ENCODE measurements around the gene LRRC28.

LRRC28 gene

DNA sequence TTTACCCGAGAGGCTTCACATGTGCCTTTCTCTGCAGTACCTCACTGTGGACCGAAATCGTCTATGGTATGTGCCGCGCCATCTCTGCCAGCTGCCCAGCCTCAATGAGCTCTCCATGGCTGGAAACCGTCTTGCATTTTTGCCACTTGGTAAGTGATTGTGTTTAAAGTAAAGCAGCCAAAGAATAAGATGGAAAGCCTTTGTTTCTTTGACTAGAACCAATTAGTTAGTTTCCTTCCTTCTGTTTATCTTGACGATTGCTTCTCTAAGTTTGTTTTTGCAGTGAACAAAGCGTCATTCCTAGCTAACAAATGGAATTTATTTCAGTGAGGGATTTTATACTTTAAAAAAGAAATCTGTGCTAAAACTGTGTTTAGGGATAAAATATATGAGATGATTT is 82.7 kb downstream of the LRRC28 start:
- H3K4me3 ChIP-seq (ENCODE audit: low read depth, low read length): no peak overlapping the region
- no peaks in the 10 kb centered on the region for H3K27me3 ChIP-seq
- TF ChIP-seq, protein P1, sequence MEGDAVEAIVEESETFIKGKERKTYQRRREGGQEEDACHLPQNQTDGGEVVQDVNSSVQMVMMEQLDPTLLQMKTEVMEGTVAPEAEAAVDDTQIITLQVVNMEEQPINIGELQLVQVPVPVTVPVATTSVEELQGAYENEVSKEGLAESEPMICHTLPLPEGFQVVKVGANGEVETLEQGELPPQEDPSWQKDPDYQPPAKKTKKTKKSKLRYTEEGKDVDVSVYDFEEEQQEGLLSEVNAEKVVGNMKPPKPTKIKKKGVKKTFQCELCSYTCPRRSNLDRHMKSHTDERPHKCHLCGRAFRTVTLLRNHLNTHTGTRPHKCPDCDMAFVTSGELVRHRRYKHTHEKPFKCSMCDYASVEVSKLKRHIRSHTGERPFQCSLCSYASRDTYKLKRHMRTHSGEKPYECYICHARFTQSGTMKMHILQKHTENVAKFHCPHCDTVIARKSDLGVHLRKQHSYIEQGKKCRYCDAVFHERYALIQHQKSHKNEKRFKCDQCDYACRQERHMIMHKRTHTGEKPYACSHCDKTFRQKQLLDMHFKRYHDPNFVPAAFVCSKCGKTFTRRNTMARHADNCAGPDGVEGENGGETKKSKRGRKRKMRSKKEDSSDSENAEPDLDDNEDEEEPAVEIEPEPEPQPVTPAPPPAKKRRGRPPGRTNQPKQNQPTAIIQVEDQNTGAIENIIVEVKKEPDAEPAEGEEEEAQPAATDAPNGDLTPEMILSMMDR (IDR thresholded peaks at IDR 0.05; ENCODE audit: low read depth, low read length): no peak
- no peaks in the 10 kb centered on the region; the same call in 1 of the 2 replicates for H3K4me1 ChIP-seq
- no peaks in the 10 kb centered on the region for H3K36me3 ChIP-seq
- H3K9me3 ChIP-seq: no peaks in the 10 kb centered on the region
- DNase-seq: no peak

DNA sequence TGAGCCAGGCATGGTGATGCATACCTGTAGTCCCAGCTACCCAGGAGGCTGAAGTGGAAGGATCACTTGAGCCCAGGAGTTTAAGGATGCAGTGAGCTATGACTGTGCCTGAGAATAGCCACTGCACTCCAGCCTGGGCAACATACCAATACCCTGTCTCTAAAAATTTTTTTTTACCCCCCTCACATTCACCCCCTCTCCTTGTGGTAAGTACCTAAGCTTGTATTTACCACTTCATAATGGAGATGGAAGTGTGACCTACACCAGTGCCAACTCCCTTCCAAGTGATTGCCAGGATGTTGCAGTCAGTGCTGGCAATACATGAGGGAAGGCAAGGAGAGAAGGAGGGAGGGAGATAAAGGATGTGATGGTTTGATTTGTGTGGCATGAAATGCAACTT is 84.2 kb downstream of the LRRC28 start:
- Histone ChIP-seq H3K4me3 (ENCODE audit: low read depth, low read length) (no peak overlapping the region), H3K4me1 (no peaks in the 10 kb centered on the region; the same call in 1 of the 2 replicates), H3K36me3 (no peaks in the 10 kb centered on the region), H3K27me3 (no peaks in the 10 kb centered on the region), H3K9me3 (no peaks in the 10 kb centered on the region)
- no peak for DNase-seq
- TF ChIP-seq, protein P1 (IDR thresholded peaks at IDR 0.05; ENCODE audit: low read depth, low read length): no peak

DNA sequence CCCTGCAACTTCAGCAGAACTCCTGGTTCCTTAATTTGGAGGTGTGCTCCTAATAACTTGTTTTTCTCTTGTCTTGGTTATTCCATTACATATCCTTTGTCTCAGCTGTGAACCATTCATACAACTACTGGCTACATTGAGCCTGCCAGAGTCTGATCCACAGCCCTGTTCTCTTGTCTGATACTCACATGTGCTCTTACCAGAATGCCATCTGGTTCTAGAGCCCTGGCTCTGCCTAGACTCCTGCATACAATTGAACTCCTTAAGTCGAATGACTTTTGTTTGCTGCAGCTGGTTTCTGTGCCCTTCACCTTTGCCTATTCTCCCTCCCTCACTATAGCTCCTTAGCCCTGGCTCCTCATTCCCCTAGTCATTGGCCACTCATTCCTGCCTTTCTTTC is 85.5 kb downstream of the LRRC28 start:
- no peaks in the 10 kb centered on the region for H3K27me3 ChIP-seq
- H3K4me1 ChIP-seq: no peaks in the 10 kb centered on the region; the same call in 1 of the 2 replicates
- H3K9me3 ChIP-seq: no peaks in the 10 kb centered on the region
- no peaks in the 10 kb centered on the region for H3K36me3 ChIP-seq
- no peak overlapping the region for H3K4me3 ChIP-seq (ENCODE audit: low read depth, low read length)
- no peak for DNase-seq
- TF ChIP-seq, protein P1 (IDR thresholded peaks at IDR 0.05; ENCODE audit: low read depth, low read length): no peak

DNA sequence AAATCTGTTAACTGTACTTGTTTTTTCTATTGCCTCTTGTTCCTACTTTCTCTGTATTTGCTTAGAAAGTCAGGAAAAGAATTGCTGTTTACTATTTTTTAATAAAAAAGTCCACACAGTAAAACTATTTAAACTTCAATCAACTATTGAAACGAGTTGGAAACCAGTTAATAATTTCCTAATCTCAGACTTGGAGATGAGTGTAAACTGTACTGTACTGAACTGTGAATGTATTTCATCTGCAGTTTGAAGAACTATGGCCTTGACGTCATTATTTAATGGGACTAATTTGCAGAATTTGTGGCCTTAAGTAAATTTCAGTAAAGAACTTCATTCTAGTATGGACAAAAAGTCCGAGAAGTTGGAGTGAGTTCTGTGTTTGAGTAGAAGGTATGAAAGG is 89.1 kb downstream of the LRRC28 start:
- Histone ChIP-seq H3K4me1 (no peaks in the 10 kb centered on the region; the same call in 1 of the 2 replicates), H3K27me3 (no peaks in the 10 kb centered on the region), H3K36me3 (no peaks in the 10 kb centered on the region), H3K4me3 (ENCODE audit: low read depth, low read length) (no peak overlapping the region), H3K9me3 (no peaks in the 10 kb centered on the region)
- DNase-seq: no peak
- TF ChIP-seq, protein P1 (IDR thresholded peaks at IDR 0.05; ENCODE audit: low read depth, low read length): no peak

DNA sequence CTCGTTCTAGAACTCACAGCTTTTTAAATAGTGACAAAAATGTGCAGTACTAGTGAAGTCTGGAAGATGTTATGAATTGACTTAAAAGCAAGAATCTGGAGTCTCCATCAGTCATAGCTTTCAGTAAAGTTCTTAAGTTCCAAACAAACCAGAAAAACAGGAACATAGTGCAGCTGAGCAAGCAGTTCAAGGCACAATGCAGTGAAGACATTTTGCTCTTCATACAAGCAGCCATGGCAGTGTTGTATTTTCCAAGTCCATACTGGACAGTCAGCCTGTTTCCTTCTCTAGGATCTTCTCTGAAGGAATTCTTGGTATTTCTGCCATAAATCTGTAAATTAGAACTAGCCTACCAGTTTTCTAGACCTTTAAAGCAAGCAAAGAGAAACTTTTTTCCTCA is 90.5 kb downstream of the LRRC28 start:
- TF ChIP-seq, protein P1 (IDR thresholded peaks at IDR 0.05; ENCODE audit: low read depth, low read length): no peak
- Histone ChIP-seq H3K4me1 (no peaks in the 10 kb centered on the region), H3K27me3 (no peaks in the 10 kb centered on the region), H3K4me3 (ENCODE audit: low read depth, low read length) (no peak overlapping the region), H3K9me3 (no peaks in the 10 kb centered on the region), H3K36me3 (no peaks in the 10 kb centered on the region)
- DNase-seq: no peak

DNA sequence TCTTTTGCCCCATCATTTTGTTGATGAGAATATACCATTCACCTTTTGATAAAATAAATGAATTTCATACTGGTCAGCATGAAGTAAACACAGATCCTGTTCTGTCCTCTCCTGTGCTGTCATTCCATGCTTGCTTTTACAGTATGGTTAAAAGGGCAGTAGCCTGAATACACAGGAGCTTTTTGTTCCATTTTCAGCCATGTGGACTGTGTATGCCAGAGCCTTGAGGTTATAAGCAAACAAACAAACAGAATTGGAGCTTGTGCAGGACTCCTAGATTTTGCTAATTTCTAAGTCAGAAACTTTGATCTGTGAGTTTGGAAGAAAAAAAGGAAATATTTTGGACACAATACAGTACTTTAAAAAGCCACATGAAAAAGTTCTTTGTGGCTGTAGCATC is 91.9 kb downstream of the LRRC28 start:
- no peak overlapping the region for H3K4me3 ChIP-seq (ENCODE audit: low read depth, low read length)
- H3K4me1 ChIP-seq: no peaks in the 10 kb centered on the region
- TF ChIP-seq, protein P1 (IDR thresholded peaks at IDR 0.05; ENCODE audit: low read depth, low read length): no peak
- no peaks in the 10 kb centered on the region for H3K27me3 ChIP-seq
- H3K9me3 ChIP-seq: no peaks in the 10 kb centered on the region
- H3K36me3 ChIP-seq: no peaks in the 10 kb centered on the region
- DNase-seq: no peak
